Tibial artery (tissue), 4 donors: ENCODE measurements around the gene GALNT8.

Source experiments
- DNase-seq, 2 donors: peaks; one replicate each; pipeline ENCODE4 v3.0.0-alpha.2; 2019
- H3K27ac ChIP-seq, 2 donors: fragments of 200-600 bp; sonication (generic) in 1 of 2; 1 replicate in 1 of 2; 2 replicates in 1 of 2; pipeline ENCODE4 v1.5.1; 2018 to 2019; ENCODE audit warnings: mild to moderate bottlenecking in 1 of 2
- H3K27me3 ChIP-seq, 2 donors: fragments of 200-600 bp; sonication (generic) in 1 of 2; one replicate each; pipeline versions ENCODE4 v1.5.1 to v1.6.0; 2016 to 2019
- H3K36me3 ChIP-seq, 3 donors: fragments of 200-600 bp; sonication (generic) in 2 of 3; one replicate each; pipeline ENCODE4 v1.5.1; 2016 to 2019; ENCODE audit warnings: mild to moderate bottlenecking in 2 of 3
- H3K4me1 ChIP-seq, 4 donors: fragments of 200-600 bp; sonication (generic) in 2 of 4; 1 replicate in 3 of 4; 2 replicates in 1 of 4; pipeline ENCODE4 v1.5.1; 2016 to 2019
- H3K4me3 ChIP-seq, 2 donors: fragments of 200-600 bp; sonication (generic) in 1 of 2; 1 replicate in 1 of 2; 2 replicates in 1 of 2; pipeline ENCODE4 v1.5.1; 2018 to 2019; ENCODE audit warnings: mild to moderate bottlenecking in 2 of 2
- H3K9me3 ChIP-seq, 3 donors: fragments of 200-600 bp; sonication (generic) in 1 of 3; one replicate each; pipeline ENCODE4 v1.5.1; 2016 to 2019
- intact Hi-C: fragments of 100-400 bp; cut with DNase I; formaldehyde crosslinking; loops from one replicate; pipeline ENCODE4 v1.15.0; 2023; ENCODE audit warnings: low total_unique reads
- TF ChIP-seq, protein P1 (sequence below), 2 experiments: fragments of 200-600 bp in 1 of 2; fragments of 450-650 bp in 1 of 2; IDR thresholded peaks; one replicate each; pipeline ENCODE4 v1.5.1; 2017 to 2019; ENCODE audit warnings: antibody characterized with exemption in 2 of 2, mild to moderate bottlenecking in 1 of 2, moderate library complexity in 1 of 2

GALNT8 gene

GRCh38 chr12:4700621-4701026, 19.6 kb upstream of the GALNT8 start:
- no peaks in the 10 kb centered on the region for H3K27me3 ChIP-seq
- no peaks in the 10 kb centered on the region for H3K4me1 ChIP-seq
- H3K9me3 ChIP-seq: no peaks in the 10 kb centered on the region
- TF ChIP-seq, protein P1, sequence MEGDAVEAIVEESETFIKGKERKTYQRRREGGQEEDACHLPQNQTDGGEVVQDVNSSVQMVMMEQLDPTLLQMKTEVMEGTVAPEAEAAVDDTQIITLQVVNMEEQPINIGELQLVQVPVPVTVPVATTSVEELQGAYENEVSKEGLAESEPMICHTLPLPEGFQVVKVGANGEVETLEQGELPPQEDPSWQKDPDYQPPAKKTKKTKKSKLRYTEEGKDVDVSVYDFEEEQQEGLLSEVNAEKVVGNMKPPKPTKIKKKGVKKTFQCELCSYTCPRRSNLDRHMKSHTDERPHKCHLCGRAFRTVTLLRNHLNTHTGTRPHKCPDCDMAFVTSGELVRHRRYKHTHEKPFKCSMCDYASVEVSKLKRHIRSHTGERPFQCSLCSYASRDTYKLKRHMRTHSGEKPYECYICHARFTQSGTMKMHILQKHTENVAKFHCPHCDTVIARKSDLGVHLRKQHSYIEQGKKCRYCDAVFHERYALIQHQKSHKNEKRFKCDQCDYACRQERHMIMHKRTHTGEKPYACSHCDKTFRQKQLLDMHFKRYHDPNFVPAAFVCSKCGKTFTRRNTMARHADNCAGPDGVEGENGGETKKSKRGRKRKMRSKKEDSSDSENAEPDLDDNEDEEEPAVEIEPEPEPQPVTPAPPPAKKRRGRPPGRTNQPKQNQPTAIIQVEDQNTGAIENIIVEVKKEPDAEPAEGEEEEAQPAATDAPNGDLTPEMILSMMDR (IDR thresholded peaks at IDR 0.05): no peak
- H3K4me3 ChIP-seq: no peak overlapping the region
- peak in 1 of 2 donors; percentile 63 for DNase-seq
- intact Hi-C loops: no loop called here
- H3K27ac ChIP-seq: no peak overlapping the region
- H3K36me3 ChIP-seq: no peaks in the 10 kb centered on the region

DNA sequence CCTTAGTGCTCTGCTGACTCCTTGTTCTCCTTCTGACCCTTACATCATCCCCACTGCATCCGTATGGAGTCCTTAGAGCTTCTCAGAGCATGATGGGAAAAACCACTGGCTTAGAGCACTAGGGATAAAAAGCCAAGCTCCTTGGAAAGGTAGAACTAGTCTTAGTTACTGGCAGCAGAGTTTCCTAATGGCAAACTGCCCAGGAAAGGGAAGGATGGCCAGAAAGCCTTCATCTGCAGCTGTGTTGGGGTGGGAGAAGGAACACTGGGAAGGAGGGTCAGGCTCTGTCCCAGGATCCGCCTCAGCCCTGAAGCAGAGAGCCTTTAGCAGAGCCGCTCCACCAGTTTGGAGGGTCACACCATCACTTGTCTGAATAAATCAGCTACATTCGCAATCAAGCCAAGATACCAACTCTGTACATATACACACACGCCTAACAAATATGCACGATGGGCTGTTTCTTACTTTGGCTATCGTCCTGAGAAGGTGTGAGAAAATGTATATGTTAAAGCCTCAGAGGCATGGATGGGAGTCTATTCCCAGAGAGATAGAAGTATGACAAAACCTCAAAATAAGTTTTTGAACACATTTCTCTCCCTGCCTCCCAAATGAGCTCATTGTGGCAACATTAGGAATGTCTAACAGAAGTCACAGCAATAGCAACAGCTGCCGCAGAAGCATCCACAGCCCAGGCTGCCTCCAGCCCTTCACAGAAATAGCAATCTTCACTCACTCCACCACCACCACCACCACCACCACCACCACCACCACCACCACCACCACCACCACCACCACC, 18.6 kb upstream of the GALNT8 start:
- TF ChIP-seq, protein P1 (IDR thresholded peaks at IDR 0.05): no peak
- intact Hi-C loops: no loop called here
- Histone ChIP-seq H3K4me3 (no peak overlapping the region), H3K4me1 (no peaks in the 10 kb centered on the region), H3K27ac (no peak overlapping the region), H3K9me3 (no peaks in the 10 kb centered on the region), H3K36me3 (no peaks in the 10 kb centered on the region), H3K27me3 (no peaks in the 10 kb centered on the region)
- no peak for DNase-seq

GRCh38 chr12:4703676-4704075, 16.5 kb upstream of the GALNT8 start:
- Histone ChIP-seq H3K9me3 (no peaks in the 10 kb centered on the region), H3K27ac (no peak overlapping the region), H3K36me3 (no peaks in the 10 kb centered on the region), H3K4me3 (no peak overlapping the region), H3K4me1 (no peaks in the 10 kb centered on the region), H3K27me3 (no peaks in the 10 kb centered on the region)
- DNase-seq: no peak
- TF ChIP-seq, protein P1 (IDR thresholded peaks at IDR 0.05): no peak
- intact Hi-C loops: no loop called here

- TF ChIP-seq, protein P1 (IDR thresholded peaks at IDR 0.05): no peak
- Histone ChIP-seq H3K36me3 (no peaks in the 10 kb centered on the region), H3K27me3 (no peaks in the 10 kb centered on the region), H3K9me3 (no peaks in the 10 kb centered on the region), H3K27ac (no peak overlapping the region), H3K4me3 (no peak overlapping the region), H3K4me1 (no peaks in the 10 kb centered on the region)
- no peak for DNase-seq
- intact Hi-C loops: no loop called here
These were observed 14.4 kb upstream of the GALNT8 start for GRCh38 chr12:4705824-4706223.

GRCh38 chr12:4707306-4707705, 12.9 kb upstream of the GALNT8 start:
- intact Hi-C loops: no loop called here
- Histone ChIP-seq H3K9me3 (no peaks in the 10 kb centered on the region), H3K27me3 (no peaks in the 10 kb centered on the region), H3K36me3 (no peaks in the 10 kb centered on the region), H3K4me1 (no peaks in the 10 kb centered on the region), H3K4me3 (no peak overlapping the region), H3K27ac (no peak overlapping the region)
- DNase-seq: no peak
- TF ChIP-seq, protein P1 (IDR thresholded peaks at IDR 0.05): no peak
